WTC11 (cell line): ENCODE results near the gene SNCA. TPM values are rescaled to one million over a fixed set of nuclear protein-coding genes. Genes with fewer than 3 reads are reported as not detected.

Source experiments
- ATAC-seq: fragments of 200-7000 bp; cut with Tn5 transposase; 2 replicates; pipeline ENCODE4 v1.10.0; 2021; ENCODE audit warnings: mild to moderate bottlenecking, moderate library complexity
- CTCF ChIA-PET: fragments of 300-600 bp; sonication (Branson Sonifier 250); formaldehyde crosslinking; loops from one replicate; lab custom pipeline; 2021; ENCODE audit warnings: antibody characterized with exemption; lab: Charles Lee
- POLR2A ChIA-PET: fragments of 350-600 bp; sonication (Branson Sonifier 250); formaldehyde crosslinking; loops from one replicate; lab custom pipeline; 2021; ENCODE audit warnings: antibody characterized with exemption; lab: Charles Lee
- DNase-seq: peaks from one replicate; pipeline ENCODE4 v3.0.0; 2021; ENCODE audit warnings: low spot score
- H3K27ac Mint-ChIP-seq: 2 replicates; pipeline ENCODE4 v1.8.0; 2021; ENCODE audit warnings: mixed read lengths
- H3K27me3 Mint-ChIP-seq: 2 replicates; pipeline ENCODE4 v1.8.0; 2021; ENCODE audit warnings: low read depth, mild to moderate bottlenecking, moderate library complexity, mixed read lengths
- H3K36me3 Mint-ChIP-seq: 2 replicates; pipeline ENCODE4 v1.8.0; 2021; ENCODE audit warnings: mixed read lengths
- H3K4me1 Mint-ChIP-seq: 2 replicates; pipeline ENCODE4 v1.8.0; 2022; ENCODE audit warnings: mixed read lengths
- H3K4me3 Mint-ChIP-seq: 2 replicates; pipeline ENCODE4 v1.8.0; 2021; ENCODE audit warnings: mild to moderate bottlenecking, moderate library complexity, mixed read lengths
- H3K9me3 Mint-ChIP-seq: 2 replicates; pipeline ENCODE4 v1.8.0; 2021; ENCODE audit warnings: mixed read lengths
- ATF2 ChIP-seq: sonication (generic); formaldehyde crosslinking; IDR thresholded peaks from 2 replicates; pipeline ENCODE4 v1.8.1; 2022; ENCODE audit warnings: low read depth, missing genetic modification reagents, borderline replicate concordance
- ATF3 ChIP-seq: sonication (generic); formaldehyde crosslinking; conservative IDR thresholded peaks from 2 replicates; pipeline ENCODE4 v1.8.1; 2022; ENCODE audit warnings: mild to moderate bottlenecking, missing genetic modification reagents
- CREM ChIP-seq: sonication (generic); formaldehyde crosslinking; IDR thresholded peaks from 2 replicates; pipeline ENCODE4 v1.8.1; 2022; ENCODE audit warnings: mild to moderate bottlenecking, missing genetic modification reagents, moderate library complexity
- ESRRA ChIP-seq: sonication (generic); formaldehyde crosslinking; IDR thresholded peaks from 2 replicates; pipeline ENCODE4 v1.8.1; 2022; ENCODE audit warnings: mild to moderate bottlenecking, missing genetic modification reagents, borderline replicate concordance
- FOXK1 ChIP-seq: sonication (generic); formaldehyde crosslinking; IDR thresholded peaks from 2 replicates; pipeline ENCODE4 v1.8.0; 2022; ENCODE audit warnings: mild to moderate bottlenecking, moderate library complexity, missing genetic modification reagents
- JAZF1 ChIP-seq: fragments of 250-450 bp; sonication (Bioruptor Pico); IDR thresholded peaks from 2 replicates; pipeline ENCODE4 v1.9.0; 2021; ENCODE audit warnings: moderate library complexity, mild to moderate bottlenecking, inconsistent platforms
- JUN ChIP-seq: sonication (generic); formaldehyde crosslinking; IDR thresholded peaks from 2 replicates; pipeline ENCODE4 v1.8.0; 2023; ENCODE audit warnings: mild to moderate bottlenecking, missing genetic modification reagents
- NFATC4 ChIP-seq: fragments of 250-450 bp; sonication (Bioruptor Pico); IDR thresholded peaks from 2 replicates; pipeline ENCODE4 v1.9.0; 2021; ENCODE audit warnings: mild to moderate bottlenecking
- OVOL2 ChIP-seq: fragments of 250-450 bp; sonication (Bioruptor Pico); IDR thresholded peaks from 2 replicates; pipeline ENCODE4 v1.9.0; 2021; ENCODE audit warnings: mild to moderate bottlenecking, borderline replicate concordance
- PRDM15 ChIP-seq: sonication (generic); formaldehyde crosslinking; IDR thresholded peaks from 2 replicates; pipeline ENCODE4 v1.8.0; 2022; ENCODE audit warnings: missing genetic modification reagents
- SMAD3 ChIP-seq: sonication (generic); formaldehyde crosslinking; IDR thresholded peaks from 2 replicates; pipeline ENCODE4 v1.8.0; 2022; ENCODE audit warnings: missing genetic modification reagents, mild to moderate bottlenecking, borderline replicate concordance
- total RNA-seq: library from RNA; stranded (reverse); gene quantifications from 3 replicates; pipeline ENCODE4 v1.2.3, GENCODE V29; 2021
- TF ChIP-seq, protein P1 (sequence below): sonication (generic); formaldehyde crosslinking; IDR thresholded peaks from 2 replicates; pipeline ENCODE4 v1.8.1; 2023; ENCODE audit warnings: mild to moderate bottlenecking, moderate library complexity, missing genetic modification reagents
- TF ChIP-seq, protein P2 (sequence below): sonication (generic); formaldehyde crosslinking; IDR thresholded peaks from 2 replicates; pipeline ENCODE4 v1.8.1; 2023; ENCODE audit warnings: mild to moderate bottlenecking, missing genetic modification reagents, borderline replicate concordance
- TF ChIP-seq, protein P3 (sequence below): fragments of 250-450 bp; sonication (Bioruptor Pico); IDR thresholded peaks from 2 replicates; pipeline ENCODE4 v1.9.0; 2021; ENCODE audit warnings: mild to moderate bottlenecking, borderline replicate concordance
- TF ChIP-seq, protein P4 (sequence below): sonication (generic); formaldehyde crosslinking; IDR thresholded peaks from 2 replicates; pipeline ENCODE4 v1.8.0; 2023; ENCODE audit warnings: missing genetic modification reagents

SNCA gene
- total RNA-seq, 1 experiment from 2014 or later = 15.0 TPM

- Mint-ChIP-seq H3K27me3 (peaks cover 21% of the 10 kb centered on the region), H3K4me1 (peaks cover 16% of the 10 kb centered on the region)
- peak; percentile 17 for ATAC-seq
- TF ChIP-seq PRDM15 (CRISPR knock-in tag) = 0 out of 2 replicates have a peak, but pooled peaks have one; percentile 9
- TF ChIP-seq, protein P1, sequence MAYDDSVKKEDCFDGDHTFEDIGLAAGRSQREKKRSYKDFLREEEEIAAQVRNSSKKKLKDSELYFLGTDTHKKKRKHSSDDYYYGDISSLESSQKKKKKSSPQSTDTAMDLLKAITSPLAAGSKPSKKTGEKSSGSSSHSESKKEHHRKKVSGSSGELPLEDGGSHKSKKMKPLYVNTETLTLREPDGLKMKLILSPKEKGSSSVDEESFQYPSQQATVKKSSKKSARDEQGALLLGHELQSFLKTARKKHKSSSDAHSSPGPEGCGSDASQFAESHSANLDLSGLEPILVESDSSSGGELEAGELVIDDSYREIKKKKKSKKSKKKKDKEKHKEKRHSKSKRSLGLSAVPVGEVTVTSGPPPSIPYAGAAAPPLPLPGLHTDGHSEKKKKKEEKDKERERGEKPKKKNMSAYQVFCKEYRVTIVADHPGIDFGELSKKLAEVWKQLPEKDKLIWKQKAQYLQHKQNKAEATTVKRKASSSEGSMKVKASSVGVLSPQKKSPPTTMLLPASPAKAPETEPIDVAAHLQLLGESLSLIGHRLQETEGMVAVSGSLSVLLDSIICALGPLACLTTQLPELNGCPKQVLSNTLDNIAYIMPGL = no peak
- TF ChIP-seq, all 79 proteins: peak for 1
- ChIA-PET POLR2A (no interaction called here), CTCF (no interaction called here)
- Mint-ChIP-seq H3K27ac (no peak overlapping the region), H3K4me3 (peak overlapping the region; percentile 80), H3K36me3 (0 out of 2 replicates have a peak, but pooled peaks cover 7% of the 10 kb centered on the region), H3K9me3 (no peaks in the 10 kb centered on the region)
- peak; percentile 56 for DNase-seq
These were observed 773 bp downstream of the SNCA start for GRCh38 chr4:89836031-89836745.

- H3K4me3 Mint-ChIP-seq = peak overlapping the region; percentile 80
- peaks cover 21% of the 10 kb centered on the region for H3K27me3 Mint-ChIP-seq
- DNase-seq (no peak), ATAC-seq (no peak)
- H3K9me3 Mint-ChIP-seq = no peaks in the 10 kb centered on the region
- 0 out of 2 replicates have a peak, but pooled peaks cover 7% of the 10 kb centered on the region for H3K36me3 Mint-ChIP-seq
- CTCF ChIA-PET = no interaction called here
- peaks cover 16% of the 10 kb centered on the region for H3K4me1 Mint-ChIP-seq
- no peak overlapping the region for H3K27ac Mint-ChIP-seq
- POLR2A ChIA-PET = no interaction called here
- TF ChIP-seq, protein P2, sequence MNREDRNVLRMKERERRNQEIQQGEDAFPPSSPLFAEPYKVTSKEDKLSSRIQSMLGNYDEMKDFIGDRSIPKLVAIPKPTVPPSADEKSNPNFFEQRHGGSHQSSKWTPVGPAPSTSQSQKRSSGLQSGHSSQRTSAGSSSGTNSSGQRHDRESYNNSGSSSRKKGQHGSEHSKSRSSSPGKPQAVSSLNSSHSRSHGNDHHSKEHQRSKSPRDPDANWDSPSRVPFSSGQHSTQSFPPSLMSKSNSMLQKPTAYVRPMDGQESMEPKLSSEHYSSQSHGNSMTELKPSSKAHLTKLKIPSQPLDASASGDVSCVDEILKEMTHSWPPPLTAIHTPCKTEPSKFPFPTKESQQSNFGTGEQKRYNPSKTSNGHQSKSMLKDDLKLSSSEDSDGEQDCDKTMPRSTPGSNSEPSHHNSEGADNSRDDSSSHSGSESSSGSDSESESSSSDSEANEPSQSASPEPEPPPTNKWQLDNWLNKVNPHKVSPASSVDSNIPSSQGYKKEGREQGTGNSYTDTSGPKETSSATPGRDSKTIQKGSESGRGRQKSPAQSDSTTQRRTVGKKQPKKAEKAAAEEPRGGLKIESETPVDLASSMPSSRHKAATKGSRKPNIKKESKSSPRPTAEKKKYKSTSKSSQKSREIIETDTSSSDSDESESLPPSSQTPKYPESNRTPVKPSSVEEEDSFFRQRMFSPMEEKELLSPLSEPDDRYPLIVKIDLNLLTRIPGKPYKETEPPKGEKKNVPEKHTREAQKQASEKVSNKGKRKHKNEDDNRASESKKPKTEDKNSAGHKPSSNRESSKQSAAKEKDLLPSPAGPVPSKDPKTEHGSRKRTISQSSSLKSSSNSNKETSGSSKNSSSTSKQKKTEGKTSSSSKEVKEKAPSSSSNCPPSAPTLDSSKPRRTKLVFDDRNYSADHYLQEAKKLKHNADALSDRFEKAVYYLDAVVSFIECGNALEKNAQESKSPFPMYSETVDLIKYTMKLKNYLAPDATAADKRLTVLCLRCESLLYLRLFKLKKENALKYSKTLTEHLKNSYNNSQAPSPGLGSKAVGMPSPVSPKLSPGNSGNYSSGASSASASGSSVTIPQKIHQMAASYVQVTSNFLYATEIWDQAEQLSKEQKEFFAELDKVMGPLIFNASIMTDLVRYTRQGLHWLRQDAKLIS (CRISPR knock-in tag) = no peak
- TF ChIP-seq, protein P3, sequence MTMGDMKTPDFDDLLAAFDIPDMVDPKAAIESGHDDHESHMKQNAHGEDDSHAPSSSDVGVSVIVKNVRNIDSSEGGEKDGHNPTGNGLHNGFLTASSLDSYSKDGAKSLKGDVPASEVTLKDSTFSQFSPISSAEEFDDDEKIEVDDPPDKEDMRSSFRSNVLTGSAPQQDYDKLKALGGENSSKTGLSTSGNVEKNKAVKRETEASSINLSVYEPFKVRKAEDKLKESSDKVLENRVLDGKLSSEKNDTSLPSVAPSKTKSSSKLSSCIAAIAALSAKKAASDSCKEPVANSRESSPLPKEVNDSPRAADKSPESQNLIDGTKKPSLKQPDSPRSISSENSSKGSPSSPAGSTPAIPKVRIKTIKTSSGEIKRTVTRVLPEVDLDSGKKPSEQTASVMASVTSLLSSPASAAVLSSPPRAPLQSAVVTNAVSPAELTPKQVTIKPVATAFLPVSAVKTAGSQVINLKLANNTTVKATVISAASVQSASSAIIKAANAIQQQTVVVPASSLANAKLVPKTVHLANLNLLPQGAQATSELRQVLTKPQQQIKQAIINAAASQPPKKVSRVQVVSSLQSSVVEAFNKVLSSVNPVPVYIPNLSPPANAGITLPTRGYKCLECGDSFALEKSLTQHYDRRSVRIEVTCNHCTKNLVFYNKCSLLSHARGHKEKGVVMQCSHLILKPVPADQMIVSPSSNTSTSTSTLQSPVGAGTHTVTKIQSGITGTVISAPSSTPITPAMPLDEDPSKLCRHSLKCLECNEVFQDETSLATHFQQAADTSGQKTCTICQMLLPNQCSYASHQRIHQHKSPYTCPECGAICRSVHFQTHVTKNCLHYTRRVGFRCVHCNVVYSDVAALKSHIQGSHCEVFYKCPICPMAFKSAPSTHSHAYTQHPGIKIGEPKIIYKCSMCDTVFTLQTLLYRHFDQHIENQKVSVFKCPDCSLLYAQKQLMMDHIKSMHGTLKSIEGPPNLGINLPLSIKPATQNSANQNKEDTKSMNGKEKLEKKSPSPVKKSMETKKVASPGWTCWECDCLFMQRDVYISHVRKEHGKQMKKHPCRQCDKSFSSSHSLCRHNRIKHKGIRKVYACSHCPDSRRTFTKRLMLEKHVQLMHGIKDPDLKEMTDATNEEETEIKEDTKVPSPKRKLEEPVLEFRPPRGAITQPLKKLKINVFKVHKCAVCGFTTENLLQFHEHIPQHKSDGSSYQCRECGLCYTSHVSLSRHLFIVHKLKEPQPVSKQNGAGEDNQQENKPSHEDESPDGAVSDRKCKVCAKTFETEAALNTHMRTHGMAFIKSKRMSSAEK = no peak
- TF ChIP-seq OVOL2 (CRISPR knock-in tag) (no peak), JAZF1 (no peak), ATF3 (no peak), CREM (CRISPR knock-in tag) (no peak), FOXK1 (no peak), ESRRA (CRISPR knock-in tag) (no peak), ATF2 (CRISPR knock-in tag) (no peak), JUN (CRISPR knock-in tag) (no peak), SMAD3 (CRISPR knock-in tag) (no peak), NFATC4 (no peak)
- TF ChIP-seq, protein P4, sequence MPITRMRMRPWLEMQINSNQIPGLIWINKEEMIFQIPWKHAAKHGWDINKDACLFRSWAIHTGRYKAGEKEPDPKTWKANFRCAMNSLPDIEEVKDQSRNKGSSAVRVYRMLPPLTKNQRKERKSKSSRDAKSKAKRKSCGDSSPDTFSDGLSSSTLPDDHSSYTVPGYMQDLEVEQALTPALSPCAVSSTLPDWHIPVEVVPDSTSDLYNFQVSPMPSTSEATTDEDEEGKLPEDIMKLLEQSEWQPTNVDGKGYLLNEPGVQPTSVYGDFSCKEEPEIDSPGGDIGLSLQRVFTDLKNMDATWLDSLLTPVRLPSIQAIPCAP (CRISPR knock-in tag) = no peak
These were observed 1.5 kb downstream of the SNCA start for GRCh38 chr4:89835413-89835812.
